ENCODE results near the gene MLLT11.
A peak's percentile ranks its signal among the peaks of the same experiment; 100 is the strongest.
"Not testable (repeated sequence)": the region's sequence is repeated elsewhere in the genome, so short reads cannot be mapped to it uniquely, and the experiment has no call there.

The MLLT11 gene

DNA sequence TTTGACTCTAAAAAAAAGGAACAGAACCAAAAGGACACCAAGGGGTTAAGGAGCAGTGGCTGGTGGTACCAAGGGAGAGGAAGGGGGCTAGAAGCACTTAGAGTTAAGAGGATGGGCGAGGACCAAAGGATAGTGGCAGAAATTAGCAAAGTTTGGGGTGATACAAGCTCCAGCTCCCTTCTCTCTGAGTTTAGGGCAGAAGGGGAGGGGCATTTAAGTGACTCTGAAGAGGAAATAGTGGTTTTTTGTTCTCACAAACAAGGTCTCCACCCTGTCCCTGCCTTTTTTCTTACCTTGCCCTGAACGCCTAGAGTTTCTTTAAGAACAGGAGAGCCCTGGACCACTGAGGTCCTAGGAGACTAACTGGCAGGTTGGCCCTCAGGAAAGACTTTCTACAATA lies 4.0 kb upstream of the MLLT11 start:
- no peak for DNase-seq (ENCODE audit: low spot score)

DNA sequence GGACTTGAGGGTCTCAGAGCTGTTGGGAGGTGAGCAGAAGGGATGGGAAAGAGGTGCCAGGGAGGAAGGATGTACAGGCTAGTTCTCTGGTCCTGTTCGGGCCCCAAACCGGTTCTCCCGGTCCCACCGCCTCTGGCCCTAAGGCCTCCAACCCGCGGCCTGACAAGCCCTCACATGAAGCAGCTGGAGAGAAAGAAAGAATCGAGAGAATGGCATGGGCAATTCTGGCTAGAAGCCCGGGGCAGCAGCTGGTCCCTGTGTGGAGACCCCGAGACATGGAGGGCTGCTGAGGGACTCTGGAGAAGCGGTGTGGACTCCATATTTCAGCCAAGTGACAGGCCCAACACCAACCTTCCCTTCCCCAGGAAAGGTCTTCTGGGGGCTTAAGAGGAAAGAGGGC lies 1.5 kb upstream of the MLLT11 start:
- DNase-seq (ENCODE audit: low spot score): no peak

DNA sequence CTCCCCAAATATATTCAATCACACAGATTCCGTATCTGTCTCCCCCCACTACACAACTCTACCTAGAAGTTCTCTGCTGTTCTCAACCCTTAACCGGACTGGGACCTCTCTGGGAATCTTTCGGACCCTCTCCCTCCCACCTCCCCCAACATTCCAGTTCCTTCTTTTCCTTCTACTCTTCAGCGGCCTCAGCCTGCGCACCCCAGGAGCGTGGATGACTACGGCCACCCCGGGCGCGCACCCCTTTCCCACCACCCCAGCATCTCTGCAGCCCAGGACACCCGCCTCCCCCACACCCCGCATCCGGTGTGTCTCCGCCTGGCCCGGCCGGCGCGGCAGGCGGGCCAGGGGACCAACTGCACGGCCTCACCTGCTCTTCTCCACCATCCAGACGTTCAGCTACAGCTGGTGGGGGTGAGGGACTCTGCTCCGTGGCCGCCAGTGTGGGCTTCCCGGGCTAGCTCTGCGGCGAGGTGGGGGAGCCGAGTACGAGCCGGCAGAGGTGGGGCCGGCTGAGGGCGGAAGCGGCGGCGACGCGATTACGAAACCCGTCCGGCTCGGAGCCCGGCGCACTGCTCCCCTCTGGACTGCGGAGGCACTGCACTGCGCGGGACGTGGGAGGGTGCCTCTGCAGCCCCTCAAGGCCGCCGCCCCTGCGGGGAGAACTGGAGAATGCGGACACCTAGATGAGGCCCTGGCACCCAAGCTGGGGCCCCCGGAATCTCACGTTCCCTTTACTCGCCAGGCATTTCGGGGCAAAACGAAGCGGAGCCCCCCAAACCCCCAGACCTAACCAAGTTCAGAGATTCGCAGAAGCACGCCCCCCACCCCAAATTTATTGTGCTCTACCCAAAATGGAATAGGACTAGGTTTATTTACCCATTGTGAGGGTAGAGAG lies 839 bp upstream of the MLLT11 start, which contains the start of gene CDC42SE1:
Gene CDC42SE1 (minus strand): TSS at position 514 of the 898 bp plus-strand sequence. CDS start 3,892 bp downstream, outside the sequence.
- DNase-seq (ENCODE audit: low spot score): peak; percentile 90

DNA sequence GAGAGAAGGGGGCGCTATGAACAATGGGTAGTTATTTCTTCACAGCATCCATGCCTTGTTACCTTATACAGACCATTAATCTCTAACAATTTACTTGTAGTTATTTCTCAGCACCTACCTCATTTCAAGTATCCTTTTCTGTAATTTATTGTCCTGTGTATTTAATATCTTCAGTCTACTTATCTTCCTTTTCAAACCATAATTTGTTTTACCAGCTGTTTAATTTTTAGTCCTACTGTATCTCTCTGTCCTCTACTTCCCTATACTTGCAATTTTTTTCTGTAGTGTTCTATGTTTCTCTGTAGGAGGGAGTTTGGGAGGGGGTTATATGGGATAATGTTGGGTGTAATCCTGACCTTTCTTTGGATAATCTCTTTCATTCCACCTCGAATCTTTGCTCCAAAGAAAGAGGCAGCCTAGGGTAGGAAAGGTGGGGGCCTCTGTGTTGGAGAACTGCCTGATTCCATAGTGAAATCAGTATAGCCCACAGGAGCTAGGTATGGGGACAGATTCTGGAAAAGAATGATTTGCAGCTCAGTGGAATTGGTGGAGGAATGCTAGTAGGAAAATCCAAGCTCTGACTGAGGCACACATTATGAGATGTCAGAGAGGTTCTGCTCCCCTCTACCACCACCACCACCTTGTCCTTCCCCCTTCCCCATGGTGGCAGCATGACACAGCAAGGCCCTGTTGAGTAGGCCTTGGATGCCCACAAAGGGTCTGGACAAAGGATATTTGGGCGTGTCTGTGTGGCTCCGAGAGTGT lies 642 bp downstream of the MLLT11 start:
- no peak for DNase-seq (ENCODE audit: low spot score)

DNA sequence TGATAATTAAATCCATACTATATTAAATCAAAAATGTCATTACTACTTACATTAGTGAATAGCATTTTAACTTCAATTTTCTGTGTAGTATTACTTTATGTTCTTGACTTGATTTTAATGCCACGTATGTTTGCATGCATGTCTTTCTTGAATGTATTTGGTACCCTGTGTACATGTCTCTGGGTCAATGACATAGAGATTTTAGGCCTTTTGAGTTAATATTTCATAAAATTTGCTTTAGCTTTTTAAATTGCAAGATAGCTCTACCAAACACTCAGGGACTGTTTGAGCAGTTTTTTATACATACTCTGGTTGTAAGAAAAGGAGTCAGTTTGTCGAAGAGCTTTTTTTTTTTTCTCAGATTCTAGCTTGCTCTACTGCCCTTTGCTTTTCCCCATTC lies 1.5 kb downstream of the MLLT11 start:
- DNase-seq (ENCODE audit: low spot score): no peak

DNA sequence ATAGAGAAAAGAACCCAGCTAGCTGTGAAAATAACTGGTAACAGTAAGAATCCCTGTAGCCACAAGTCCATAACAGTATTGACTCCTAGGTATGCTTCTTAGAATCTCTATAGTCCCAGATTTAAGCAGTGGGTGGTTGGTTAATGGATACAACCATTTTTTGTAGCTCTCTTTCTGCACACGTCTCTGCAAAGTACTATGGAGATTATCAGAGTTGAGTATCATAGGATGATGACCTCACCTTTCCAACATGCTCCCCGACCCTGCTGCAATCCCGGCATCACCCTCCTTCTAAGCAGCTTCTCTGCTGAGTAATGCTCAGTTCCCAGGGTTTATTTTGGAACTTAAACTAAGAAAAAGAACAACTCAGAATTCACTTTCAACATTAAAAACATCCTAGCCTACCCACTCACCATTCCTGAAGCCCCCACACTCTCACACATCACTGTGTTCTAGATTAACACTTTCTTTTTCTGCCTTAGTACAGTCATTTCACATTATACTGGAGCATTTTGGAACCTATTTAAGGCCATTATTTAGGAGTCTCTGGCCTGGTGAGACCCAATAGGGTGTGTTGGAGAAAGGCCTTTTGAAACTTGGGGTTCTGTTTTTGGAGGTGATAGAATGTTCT lies 2.7 kb downstream of the MLLT11 start:
- no peak for DNase-seq (ENCODE audit: low spot score)

DNA sequence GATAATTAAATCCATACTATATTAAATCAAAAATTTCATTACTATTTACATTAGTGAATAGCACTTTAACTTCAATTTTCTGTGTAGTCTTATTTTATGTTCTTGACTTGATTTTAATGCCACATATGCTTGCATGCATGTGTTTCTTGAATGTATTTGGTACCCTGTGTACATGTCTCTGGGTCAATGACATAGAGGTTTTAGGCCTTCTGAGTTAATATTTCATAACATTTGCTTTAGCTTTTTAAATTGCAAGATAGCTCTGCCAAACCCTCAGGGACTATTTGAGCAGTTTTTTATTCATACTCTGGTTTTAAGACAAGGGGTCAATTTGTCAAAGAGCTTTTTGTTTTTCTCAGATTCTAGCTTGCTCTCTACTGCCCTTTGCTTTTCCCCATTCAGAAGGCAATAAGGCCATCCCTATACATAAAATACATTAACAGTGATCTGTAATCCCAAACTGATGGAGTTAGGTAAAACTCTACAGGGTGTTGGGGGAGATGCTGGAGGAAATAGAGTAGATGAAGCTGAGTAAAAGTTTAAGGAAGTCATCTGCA lies 5.0 kb downstream of the MLLT11 start:
- DNase-seq (ENCODE audit: low spot score): no peak

DNA sequence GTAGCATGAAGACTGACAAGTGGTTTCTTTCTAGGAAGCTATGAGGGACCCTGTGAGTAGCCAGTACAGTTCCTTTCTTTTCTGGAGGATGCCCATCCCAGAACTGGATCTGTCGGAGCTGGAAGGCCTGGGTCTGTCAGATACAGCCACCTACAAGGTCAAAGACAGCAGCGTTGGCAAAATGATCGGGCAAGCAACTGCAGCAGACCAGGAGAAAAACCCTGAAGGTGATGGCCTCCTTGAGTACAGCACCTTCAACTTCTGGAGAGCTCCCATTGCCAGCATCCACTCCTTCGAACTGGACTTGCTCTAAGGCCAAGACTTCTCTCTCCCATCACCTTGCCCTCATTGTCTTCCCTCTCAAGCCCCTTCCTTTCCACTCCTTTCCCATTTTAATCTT lies 7.0 kb downstream of the MLLT11 start:
- DNase-seq (ENCODE audit: low spot score): no peak

DNA sequence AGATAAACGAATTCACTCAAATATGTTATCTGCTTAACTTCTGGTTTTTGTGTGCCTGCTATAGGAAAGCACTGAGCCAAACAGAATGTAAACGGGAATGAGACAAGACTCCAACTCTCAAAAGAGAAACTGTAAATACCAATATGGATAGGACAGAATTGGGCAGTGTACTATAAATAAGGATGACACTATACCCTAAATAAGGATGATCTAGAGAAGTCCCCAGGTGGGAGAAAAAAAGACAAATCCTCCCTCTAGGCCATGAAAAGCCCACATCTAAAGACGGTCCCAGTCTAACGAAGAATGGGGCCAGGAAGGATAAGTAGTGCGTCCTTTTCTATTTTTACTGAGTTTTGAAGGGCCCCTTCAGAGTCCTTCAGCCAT lies 8.9 kb downstream of the MLLT11 start:
- DNase-seq (ENCODE audit: low spot score): no peak

DNA sequence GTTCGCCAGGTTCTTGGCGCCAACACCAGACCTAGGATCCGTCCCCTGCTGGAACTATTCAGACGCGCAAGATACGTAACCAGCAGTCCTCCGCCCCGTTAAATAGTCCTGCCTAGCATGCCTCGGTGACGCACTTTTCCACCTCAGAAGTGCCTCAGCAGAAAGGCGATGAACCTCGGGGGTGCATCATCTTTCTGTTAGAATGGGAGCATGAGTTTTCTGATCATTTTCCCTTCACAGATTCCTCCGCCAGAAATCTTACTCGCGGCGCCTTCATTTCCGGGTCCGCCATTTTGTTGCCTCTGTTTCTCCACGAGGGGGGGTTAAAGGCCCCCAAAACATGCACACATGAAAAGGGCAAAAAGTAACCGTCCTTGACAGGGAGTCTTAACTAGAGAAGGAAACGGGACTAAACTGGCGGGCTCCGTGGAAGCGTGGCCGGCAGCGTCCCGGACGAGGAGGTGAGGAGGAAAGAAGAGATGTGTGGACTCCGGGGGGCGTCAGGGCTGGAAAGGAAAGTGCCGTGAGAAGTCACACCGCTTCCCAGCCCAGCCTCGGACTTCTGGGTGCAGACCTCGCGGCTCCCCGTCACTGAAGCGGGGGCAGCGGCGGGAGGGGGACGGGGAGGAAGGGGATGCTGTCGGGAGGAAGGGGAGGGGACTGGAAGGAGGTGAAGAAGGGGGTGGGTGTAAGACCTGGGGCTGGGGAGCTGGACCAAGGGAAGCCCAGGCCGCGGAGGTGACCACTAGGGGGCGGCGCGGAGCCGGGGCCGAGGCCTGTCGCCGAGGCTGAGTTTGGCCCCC lies 10.5 kb downstream of the MLLT11 start, which contains the start of gene GABPB2:
Gene GABPB2 (plus strand): TSS at position 288 of the 803 bp plus-strand sequence. CDS start 17,429 bp downstream, outside the sequence.
- DNase-seq (ENCODE audit: low spot score): peak; percentile 93

DNA sequence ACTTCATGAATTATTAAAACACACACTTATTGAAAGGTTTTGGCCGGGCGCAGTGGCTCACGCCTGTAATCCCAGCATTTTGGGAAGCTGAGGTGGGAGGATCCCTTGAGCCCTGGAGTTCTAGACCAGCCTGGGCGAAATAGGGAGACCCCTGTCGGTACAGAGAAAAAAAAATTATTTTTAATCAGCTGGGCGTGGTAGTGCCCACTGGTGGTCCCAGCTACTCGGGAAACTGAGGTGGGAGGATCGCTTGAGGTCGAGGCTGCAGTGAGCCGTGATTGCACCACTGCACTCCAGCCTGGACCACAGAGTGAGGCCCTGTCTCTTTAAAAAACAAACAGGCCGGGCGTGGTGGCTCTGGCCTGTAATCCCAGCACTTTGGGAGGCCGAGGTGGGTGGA lies 12.0 kb downstream of the MLLT11 start:
- no peak for DNase-seq (ENCODE audit: low spot score)

DNA sequence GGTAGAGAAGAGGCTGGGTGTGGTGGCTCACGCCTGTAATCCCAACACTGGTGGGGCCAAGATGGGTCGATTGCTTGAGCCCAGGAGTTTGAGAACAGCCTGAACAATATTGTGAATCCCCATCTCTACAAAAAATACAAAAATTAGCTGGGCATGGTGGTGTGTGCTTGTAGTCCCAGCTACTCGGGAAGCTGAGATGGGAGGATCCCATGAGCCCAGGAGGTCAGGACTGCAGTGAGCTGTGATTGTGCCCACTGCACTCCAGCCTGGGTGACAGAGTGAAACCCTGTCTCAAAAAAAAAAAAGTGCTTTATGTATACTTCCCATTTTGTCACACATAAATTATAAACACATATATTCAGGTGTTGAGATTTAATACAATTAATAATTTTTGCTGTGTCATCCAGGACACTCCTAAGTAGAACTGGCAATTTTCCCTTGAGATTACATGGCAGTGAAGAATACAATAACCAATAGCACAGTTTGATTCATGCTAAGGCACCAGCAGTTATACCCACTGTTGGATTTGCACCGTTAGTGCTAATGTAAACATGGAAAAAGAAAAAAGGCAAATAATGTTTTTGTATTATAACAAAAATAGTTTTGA lies 25.9 kb downstream of the MLLT11 start:
- no peak for DNase-seq (ENCODE audit: low spot score)

DNA sequence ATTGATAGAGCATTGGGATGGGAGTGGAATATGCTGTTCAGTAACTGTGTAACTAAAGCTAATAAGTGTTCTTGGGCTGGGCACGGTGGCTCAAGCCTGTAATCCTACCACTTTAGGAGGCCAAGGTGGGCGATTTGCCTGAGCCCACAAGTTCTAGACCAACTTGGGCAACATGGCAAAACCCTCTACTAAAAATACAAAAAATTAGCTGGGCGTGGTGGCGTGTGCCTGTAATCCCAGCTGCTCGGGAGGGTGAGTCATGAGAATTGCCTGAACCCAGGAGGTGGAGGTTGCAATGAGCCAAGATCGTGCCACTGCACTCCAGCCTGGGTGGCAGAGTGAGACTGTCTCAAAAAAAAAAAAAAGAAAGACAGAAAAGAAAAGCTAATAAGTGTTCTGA lies 37.2 kb downstream of the MLLT11 start:
- not testable (repeated sequence) for DNase-seq (ENCODE audit: low spot score)

DNA sequence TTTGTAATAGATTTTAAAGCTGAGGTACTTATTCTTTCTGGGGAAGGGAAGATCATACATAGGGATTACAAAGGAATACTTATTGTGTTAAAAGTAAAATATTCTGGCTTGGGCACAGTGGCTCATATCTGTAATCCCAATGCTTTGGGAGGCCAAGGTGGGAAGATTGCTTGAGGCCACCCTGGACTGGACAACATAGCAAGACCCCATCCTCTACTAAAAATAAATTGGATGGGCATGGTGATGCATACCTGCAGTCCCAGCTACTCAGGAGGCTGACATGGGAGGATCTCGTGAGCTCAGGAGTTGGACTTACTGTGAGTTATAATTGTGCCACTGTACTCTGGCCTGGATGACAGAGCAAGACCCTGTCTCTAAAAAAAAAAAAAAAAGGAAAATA lies 37.9 kb downstream of the MLLT11 start:
- DNase-seq (ENCODE audit: low spot score): no peak

DNA sequence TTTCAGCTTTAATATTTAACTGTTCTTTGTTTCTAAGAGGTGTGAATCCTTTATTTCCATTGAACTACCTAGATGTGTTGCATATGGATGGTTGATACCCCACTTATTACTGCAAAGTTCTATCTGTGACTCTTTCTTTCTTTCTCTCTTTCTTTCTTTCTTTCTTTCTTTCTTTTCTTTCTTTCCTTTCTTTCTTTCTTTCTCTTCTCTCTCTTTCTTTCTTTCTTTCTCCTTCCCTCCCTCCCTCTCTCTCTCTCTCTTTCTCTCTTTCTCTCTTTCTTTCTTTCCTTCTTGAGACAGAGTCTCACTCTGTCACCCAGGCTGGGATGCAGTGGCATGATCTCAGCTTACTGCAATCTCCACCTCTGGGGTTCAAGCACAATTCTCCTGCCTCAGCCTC lies 44.4 kb downstream of the MLLT11 start:
- no peak for DNase-seq (ENCODE audit: low spot score)

DNA sequence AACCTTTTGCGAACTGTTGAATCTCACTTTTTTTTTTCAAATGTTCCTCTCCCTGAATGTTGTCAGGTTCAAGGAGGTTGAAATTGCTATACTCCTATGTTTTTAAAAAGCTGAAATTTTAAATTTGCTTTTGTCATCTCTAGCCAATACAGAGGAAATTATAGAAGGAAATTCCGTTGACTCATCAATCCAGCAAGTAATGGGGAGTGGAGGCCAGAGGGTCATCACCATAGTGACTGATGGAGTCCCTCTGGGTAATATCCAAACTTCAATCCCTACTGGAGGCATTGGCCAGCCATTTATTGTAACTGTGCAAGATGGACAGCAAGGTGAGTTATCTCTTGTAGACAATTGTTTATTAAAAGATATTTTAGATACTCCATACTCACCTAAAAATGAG lies 46.7 kb downstream of the MLLT11 start:
- no peak for DNase-seq (ENCODE audit: low spot score)

DNA sequence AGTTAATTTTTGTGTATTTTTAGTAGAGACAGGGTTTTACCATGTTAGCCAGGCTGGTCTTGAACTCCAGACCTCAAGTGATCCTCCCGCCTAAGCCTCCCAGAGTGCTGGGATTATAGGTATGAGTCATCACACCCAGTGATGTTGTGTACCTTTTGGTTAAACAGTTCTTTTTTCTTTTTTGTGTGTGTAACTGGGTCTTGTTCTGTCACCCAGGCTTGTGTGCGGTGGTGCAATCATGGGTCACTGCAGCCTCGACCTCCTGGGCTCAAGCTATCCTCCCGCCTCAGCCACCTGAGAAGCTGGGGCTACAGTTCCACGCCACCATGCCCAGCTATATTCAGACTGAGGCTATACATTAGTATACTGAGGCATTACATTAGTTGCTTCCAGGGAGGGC lies 48.1 kb downstream of the MLLT11 start:
- no peak for DNase-seq (ENCODE audit: low spot score)

DNA sequence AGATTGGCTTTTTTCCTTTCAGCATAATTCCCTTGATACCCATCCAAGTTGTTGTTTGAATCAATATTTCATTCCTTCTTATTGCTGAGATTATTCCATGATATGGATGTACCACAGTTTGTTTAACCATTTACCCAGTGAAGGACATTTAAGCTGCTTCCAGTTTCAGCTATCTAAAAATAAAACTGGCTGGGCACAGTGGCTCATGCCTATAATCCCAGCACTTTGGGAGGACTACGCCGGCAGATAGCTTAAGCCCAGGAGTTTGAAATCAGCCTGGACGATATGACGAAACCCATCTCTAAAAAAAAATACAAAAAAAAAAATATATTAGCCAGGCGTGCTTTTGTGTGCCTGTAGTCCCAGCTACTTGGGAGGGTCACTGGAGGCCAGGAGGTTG lies 53.7 kb downstream of the MLLT11 start:
- DNase-seq (ENCODE audit: low spot score): no peak
